ENCODE results near the gene GYPE. TPM values are rescaled to one million over a fixed set of nuclear protein-coding genes. Genes with fewer than 3 reads are reported as not detected.
"Not testable (repeated sequence)": the region's sequence is repeated elsewhere in the genome, so short reads cannot be mapped to it uniquely, and the experiment has no call there.

The GYPE gene
- not detected in 2 replicates for total RNA-seq

- intact Hi-C loops (cut with micrococcal nuclease), result not testable (repeated sequence)
Observed at GRCh38 chr4:143905440-143905839, at the start of gene GYPE. Gene GYPE (minus strand): TSS chr4:143905559. CDS start chr4:143905507, 52 bp downstream.

- intact Hi-C loops (cut with micrococcal nuclease), result not testable (repeated sequence)
Observed at GRCh38 chr4:143951458-143951972, 46.2 kb upstream of the GYPE start.

GRCh38 chr4:143950967-143951366, 45.6 kb upstream of the GYPE start:
- intact Hi-C loops (cut with micrococcal nuclease), result not testable (repeated sequence)

- intact Hi-C loops (cut with micrococcal nuclease), result not testable (repeated sequence)
Observed at GRCh38 chr4:143950185-143950584, 44.8 kb upstream of the GYPE start.

GRCh38 chr4:143947493-143947892, 42.1 kb upstream of the GYPE start:
- intact Hi-C loops (cut with micrococcal nuclease), result not testable (repeated sequence)

GRCh38 chr4:143940708-143941107, 35.3 kb upstream of the GYPE start:
- intact Hi-C loops (cut with micrococcal nuclease), result not testable (repeated sequence)

GRCh38 chr4:143939528-143939927, 34.2 kb upstream of the GYPE start:
- intact Hi-C loops (cut with micrococcal nuclease), result no loop called here

- intact Hi-C loops (cut with micrococcal nuclease), result not testable (repeated sequence)
Observed at GRCh38 chr4:143938890-143939289, 33.5 kb upstream of the GYPE start.

- intact Hi-C loops (cut with micrococcal nuclease), result no loop called here
Observed at GRCh38 chr4:143921181-143921580, 15.8 kb upstream of the GYPE start.

- intact Hi-C loops (cut with micrococcal nuclease), result not testable (repeated sequence)
Observed at GRCh38 chr4:143916485-143916884, 11.1 kb upstream of the GYPE start.

GRCh38 chr4:143912478-143912877, 7.1 kb upstream of the GYPE start:
- intact Hi-C loops (cut with micrococcal nuclease), result not testable (repeated sequence)

- intact Hi-C loops (cut with micrococcal nuclease), result not testable (repeated sequence)
Observed at GRCh38 chr4:143911528-143912417, 6.4 kb upstream of the GYPE start.

- intact Hi-C loops (cut with micrococcal nuclease), result not testable (repeated sequence)
Observed at GRCh38 chr4:143910906-143911305, 5.5 kb upstream of the GYPE start.

GRCh38 chr4:143907811-143908210, 2.5 kb upstream of the GYPE start:
- intact Hi-C loops (cut with micrococcal nuclease), result loop anchor here (1.0 kb wide), 2 partner anchors 134 to 349 kb away; no protein-coding TSS in a partner anchor

- intact Hi-C loops (cut with micrococcal nuclease), result not testable (repeated sequence)
Observed at GRCh38 chr4:143904431-143904830, 928 bp downstream of the GYPE start.

- intact Hi-C loops (cut with micrococcal nuclease), result not testable (repeated sequence)
Observed at GRCh38 chr4:143890323-143890722, 15.0 kb downstream of the GYPE start.

- intact Hi-C loops (cut with micrococcal nuclease), result not testable (repeated sequence)
Observed at GRCh38 chr4:143888189-143888588, 17.2 kb downstream of the GYPE start.

- intact Hi-C loops (cut with micrococcal nuclease), result loop anchor here (5.0 kb wide), 1 partner anchor 528 kb away; no protein-coding TSS in a partner anchor
Observed at GRCh38 chr4:143884965-143885364, 20.4 kb downstream of the GYPE start.

GRCh38 chr4:143883529-143883928, 21.8 kb downstream of the GYPE start:
- intact Hi-C loops (cut with micrococcal nuclease), result loop anchor here (2.0 to 5.0 kb wide), 2 partner anchors 121 to 526 kb away; no protein-coding TSS in a partner anchor

GRCh38 chr4:143882892-143883291, 22.5 kb downstream of the GYPE start:
- intact Hi-C loops (cut with micrococcal nuclease), result loop anchor here (2.0 to 5.0 kb wide), 2 partner anchors 122 to 526 kb away; no protein-coding TSS in a partner anchor

- intact Hi-C loops (cut with micrococcal nuclease), result not testable (repeated sequence)
Observed at GRCh38 chr4:143879561-143879960, 25.8 kb downstream of the GYPE start.

GRCh38 chr4:143875357-143875756, 30.0 kb downstream of the GYPE start:
- intact Hi-C loops (cut with micrococcal nuclease), result not testable (repeated sequence)

All from T-helper 1 cell treated with Interleukin-12 subunit alpha and Interleukin-12 subunit beta and Interleukin-4 antibody, amounts not matched to agents 30 ng/mL and 1 ng/mL, for 36 hours (primary cell).